Sigmoid colon (tissue), 7 donors: ENCODE measurements around the gene OR5P2. TPM values are rescaled to one million over a fixed set of nuclear protein-coding genes. Genes with fewer than 3 reads are reported as not detected.

Experiments
- DNase-seq: peaks from one replicate; pipeline ENCODE4 v3.0.0-alpha.2; 2019
- H3K27ac ChIP-seq, 4 donors: fragments of 200-600 bp; sonication (generic); one replicate each; pipeline ENCODE4 v1.5.1; 2016 to 2019; ENCODE audit warnings: mild to moderate bottlenecking in 1 of 4
- H3K27me3 ChIP-seq, 3 donors: fragments of 200-600 bp; sonication (generic); one replicate each; pipeline ENCODE4 v1.5.1; 2019; ENCODE audit warnings: mild to moderate bottlenecking in 1 of 3
- H3K36me3 ChIP-seq, 4 donors: fragments of 200-600 bp; sonication (generic); one replicate each; pipeline ENCODE4 v1.5.1; 2016 to 2019
- H3K4me1 ChIP-seq, 4 donors: fragments of 200-600 bp; sonication (generic); one replicate each; pipeline ENCODE4 v1.5.1; 2017 to 2019
- H3K4me3 ChIP-seq, 4 donors: fragments of 200-600 bp; sonication (generic); one replicate each; pipeline ENCODE4 v1.5.1; 2017 to 2019; ENCODE audit warnings: mild to moderate bottlenecking in 2 of 4, moderate library complexity in 1 of 4
- H3K9me3 ChIP-seq, 4 donors: fragments of 200-600 bp in 3 of 4; sonication (generic) in 3 of 4; one replicate each; pipeline versions ENCODE4 v1.5.1 to v1.6.1; 2013 to 2019
- CTCF ChIP-seq, 4 experiments: fragments of 450-650 bp in 3 of 4; fragments of 200-600 bp in 1 of 4; IDR thresholded peaks; one replicate each; pipeline ENCODE4 v1.5.1; 2016 to 2019; ENCODE audit warnings: antibody characterized with exemption in 4 of 4, mild to moderate bottlenecking in 3 of 4, moderate library complexity in 2 of 4
- EP300 ChIP-seq, 4 donors: sonication (generic); formaldehyde crosslinking; IDR thresholded peaks; one replicate each; pipeline ENCODE4 v1.6.1; 2017; ENCODE audit warnings: antibody characterized with exemption in 4 of 4
- POLR2A ChIP-seq, 2 donors: fragments of 450-650 bp; IDR thresholded peaks; one replicate each; pipeline ENCODE4 v1.6.1; 2016; ENCODE audit warnings: antibody characterized with exemption in 2 of 2, mild to moderate bottlenecking in 2 of 2, moderate library complexity in 2 of 2
- POLR2AphosphoS5 ChIP-seq, 4 donors: sonication (generic); formaldehyde crosslinking; IDR thresholded peaks; one replicate each; pipeline ENCODE4 v1.6.1; 2017; ENCODE audit warnings: antibody characterized with exemption in 4 of 4
- WGBS, 2 donors: extraction: QIAGEN DNeasy Blood & Tissue Kit; methylation state at CpG; one replicate each; pipeline ENCODE4 v1.1.7; 2013; 5-methylcytosine and 5-hydroxymethylcytosine counted together
- intact Hi-C: fragments of 100-400 bp; cut with DNase I; formaldehyde crosslinking; loops from one replicate; pipeline ENCODE4 v1.15.1; 2023
- polyA plus RNA-seq, 3 donors: library from polyadenylated mRNA; stranded (reverse); fragments of 200-250 nt; gene quantifications; one replicate each; pipeline ENCODE4 v1.2.3, GENCODE V29; 2013
- total RNA-seq, 4 donors: library from RNA; depleted of rRNA; stranded (reverse); fragments of >200 nt; gene quantifications; one replicate each; pipeline ENCODE4 v1.1.0, GENCODE V29; 2016
- donor health status: healthy with polysubstance abuse.
- donor health status: Bipolar disorder and iron deficiency.
- donor health status: healthy.

OR5P2 gene
- total RNA-seq = not detected
- polyA plus RNA-seq = not detected

- H3K4me1 ChIP-seq = no peaks in the 10 kb centered on the region
- no peaks in the 10 kb centered on the region for H3K27me3 ChIP-seq
- TF ChIP-seq POLR2AphosphoS5 (IDR thresholded peaks at IDR 0.05) = no peak
- no peak for TF ChIP-seq CTCF (IDR thresholded peaks at IDR 0.05)
- TF ChIP-seq POLR2A (IDR thresholded peaks at IDR 0.05) = no peak
- DNase-seq = no peak
- no peak within 1 kb of the TSS for H3K27ac ChIP-seq
- H3K9me3 ChIP-seq = no peaks in the 10 kb centered on the region
- H3K4me3 ChIP-seq = no peak within 1 kb of the TSS
- intact Hi-C loops = no loop called here
- 89 to 93% methylated on average over 5 of the region's 5 CpGs for WGBS, 2 donors
- no peaks in the 10 kb centered on the region for H3K36me3 ChIP-seq
Measured at GRCh38 chr11:7796842-7797241, at the start of gene OR5P2. Gene OR5P2, minus strand, starts transcription at chr11:7796942. Its CDS starts 0 bp downstream, at chr11:7796942.

GRCh38 chr11:7846003-7846402, 49.3 kb upstream of the OR5P2 start:
- no peaks in the 10 kb centered on the region for H3K27me3 ChIP-seq

GRCh38 chr11:7844986-7845385, 48.2 kb upstream of the OR5P2 start:
- Histone ChIP-seq H3K4me1 (no peaks in the 10 kb centered on the region), H3K4me3 (no peak overlapping the region), H3K27me3 (no peaks in the 10 kb centered on the region), H3K27ac (no peak overlapping the region), H3K9me3 (no peaks in the 10 kb centered on the region), H3K36me3 (no peaks in the 10 kb centered on the region)
- intact Hi-C loops = no loop called here
- WGBS, 2 donors = 34 to 42% methylated on average over 3 of the region's 3 CpGs
- DNase-seq = no peak
- no peak for TF ChIP-seq POLR2AphosphoS5 (IDR thresholded peaks at IDR 0.05)

More at GRCh38 chr11:7846003-7846402, 49.3 kb upstream of the OR5P2 start:
- intact Hi-C loops = no loop called here
- no peaks in the 10 kb centered on the region for H3K36me3 ChIP-seq
- H3K9me3 ChIP-seq = no peaks in the 10 kb centered on the region
- H3K4me1 ChIP-seq = no peaks in the 10 kb centered on the region
- WGBS, 2 donors = 77 to 83% methylated on average over 3 of the region's 3 CpGs
- H3K4me3 ChIP-seq = no peak overlapping the region
- H3K27ac ChIP-seq = no peak overlapping the region
- DNase-seq = no peak
- no peak for TF ChIP-seq CTCF (IDR thresholded peaks at IDR 0.05)

GRCh38 chr11:7844521-7844920, 47.8 kb upstream of the OR5P2 start:
- Histone ChIP-seq H3K27me3 (no peaks in the 10 kb centered on the region), H3K4me1 (no peaks in the 10 kb centered on the region), H3K36me3 (no peaks in the 10 kb centered on the region), H3K27ac (no peak overlapping the region), H3K9me3 (no peaks in the 10 kb centered on the region), H3K4me3 (no peak overlapping the region)
- DNase-seq = no peak
- TF ChIP-seq EP300 (IDR thresholded peaks at IDR 0.05) = no peak
- TF ChIP-seq POLR2AphosphoS5 (IDR thresholded peaks at IDR 0.05) = no peak
- no peak for TF ChIP-seq CTCF (IDR thresholded peaks at IDR 0.05)
- no peak for TF ChIP-seq POLR2A (IDR thresholded peaks at IDR 0.05)
- 0 to 33% methylated on average over 1 of the region's 1 CpG for WGBS, 2 donors
- intact Hi-C loops = no loop called here

- Histone ChIP-seq H3K27me3 (no peaks in the 10 kb centered on the region), H3K4me1 (no peaks in the 10 kb centered on the region), H3K4me3 (no peak overlapping the region), H3K36me3 (no peaks in the 10 kb centered on the region), H3K9me3 (no peaks in the 10 kb centered on the region), H3K27ac (no peak overlapping the region)
- no peak for DNase-seq
- intact Hi-C loops = no loop called here
- 65 to 85% methylated on average over 2 of the region's 2 CpGs for WGBS, 2 donors
- TF ChIP-seq EP300 (IDR thresholded peaks at IDR 0.05) = no peak
- no peak for TF ChIP-seq CTCF (IDR thresholded peaks at IDR 0.05)
- TF ChIP-seq POLR2AphosphoS5 (IDR thresholded peaks at IDR 0.05) = no peak
- TF ChIP-seq POLR2A (IDR thresholded peaks at IDR 0.05) = no peak
Measured at GRCh38 chr11:7840578-7840977, 43.8 kb upstream of the OR5P2 start.
